K562 (cell line): Measurements from ENCODE around the gene MAP2K7. TPM values are rescaled to one million over a fixed set of nuclear protein-coding genes. Genes with fewer than 3 reads are reported as not detected.

Experiments used
- ETV1 ChIP-seq: fragments of 450-650 bp; conservative IDR thresholded peaks from 2 replicates; pipeline ENCODE4 v1.6.1; 2016; ENCODE audit warnings: missing genetic modification characterization, control low read depth, low read depth, missing compliant biosample characterization
- HLTF ChIP-seq: fragments of 450-650 bp; IDR thresholded peaks from 2 replicates; pipeline ENCODE4 v1.6.1; 2016
- HMGXB4 ChIP-seq: sonication (generic); formaldehyde crosslinking; IDR thresholded peaks from 2 replicates; pipeline ENCODE4 v1.8.1; 2023; ENCODE audit warnings: mild to moderate bottlenecking, missing genetic modification reagents
- HNRNPUL1 ChIP-seq: fragments of 200-400 bp; formaldehyde crosslinking; IDR thresholded peaks from 2 replicates; pipeline ENCODE4 v1.6.1; 2017; ENCODE audit warnings: low read length
- ILF3 ChIP-seq: fragments of 450-650 bp; IDR thresholded peaks from 2 replicates; pipeline ENCODE4 v1.6.1; 2018; ENCODE audit warnings: antibody characterized with exemption, mild to moderate bottlenecking, moderate library complexity, borderline replicate concordance
- JUND ChIP-seq, 2 experiments: IDR thresholded peaks; 2 replicates in 1 of 2; 3 replicates in 1 of 2; pipeline ENCODE4 v1.6.1; 2011; ENCODE audit warnings: borderline replicate concordance in 2 of 2, low read depth in 2 of 2, low read length in 2 of 2, improper control_type of control experiment in 1 of 2, missing biosample characterization in 1 of 2, missing genetic modification characterization in 1 of 2, missing genetic modification reagents in 1 of 2
- MCM5 ChIP-seq: fragments of 450-650 bp; IDR thresholded peaks from 2 replicates; pipeline ENCODE4 v1.6.1; 2016; ENCODE audit warnings: low read depth
- NFE2 ChIP-seq: IDR thresholded peaks from 2 replicates; pipeline ENCODE4 v1.6.1; 2014; ENCODE audit warnings: antibody characterized with exemption, low read depth
- NFE2L1 ChIP-seq: fragments of 450-650 bp; IDR thresholded peaks from 2 replicates; pipeline ENCODE4 v1.6.1; 2016; ENCODE audit warnings: missing genetic modification characterization, low read depth, mild to moderate bottlenecking, missing compliant biosample characterization, moderate library complexity, borderline replicate concordance
- PHF21A ChIP-seq: fragments of 450-650 bp; IDR thresholded peaks from 2 replicates; pipeline ENCODE4 v1.6.1; 2017; ENCODE audit warnings: low read depth, borderline replicate concordance
- RCOR1 ChIP-seq, 2 experiments: IDR thresholded peaks; 2 replicates each; pipeline ENCODE4 v1.6.1; 2012; ENCODE audit warnings: low read depth in 2 of 2, low read length in 2 of 2, borderline replicate concordance in 1 of 2, improper control_type of control experiment in 1 of 2
- ZNF12 ChIP-seq: sonication (generic); formaldehyde crosslinking; IDR thresholded peaks from 2 replicates; pipeline ENCODE4 v1.4.0; 2020; ENCODE audit warnings: mild to moderate bottlenecking, missing genetic modification reagents
- ZNF146 ChIP-seq: IDR thresholded peaks from one replicate; pipeline ENCODE4 v1.6.1; 2018; ENCODE audit warnings: missing compliant biosample characterization; ENCODE audit not compliant: unreplicated experiment
- polyA plus RNA-seq, 8 experiments: library from polyadenylated mRNA; depleted of rRNA in 4 of 8; stranded (reverse) in 5 of 8; unstranded in 3 of 8; fragments of >200 nt; fragmentation: Nextera tagmentation in 2 of 8; fragmentation: Illumina TruSeq in 1 of 8; extraction: Ambion mirVana in 2 of 8; extraction: Trizol in 1 of 8; gene quantifications; 2 replicates each; pipeline versions ENCODE4 v1.2.1 to v1.2.3, GENCODE V29; 2011 to 2014; ENCODE audit warnings: inconsistent platforms in 1 of 8, missing spikeins in 1 of 8
- total RNA-seq, 7 experiments: library from RNA; depleted of rRNA in 6 of 7; stranded (reverse); fragments of >200 nt in 6 of 7; fragmentation: Illumina TruSeq in 2 of 7; extraction: Trizol in 2 of 7; gene quantifications; 2 replicates each; pipeline versions ENCODE4 v1.2.1 to v1.2.3, GENCODE V29; 2011 to 2021; ENCODE audit warnings: low replicate concordance in 1 of 7
- TF ChIP-seq, protein P1 (sequence below): fragments of 200-600 bp; sonication (generic); IDR thresholded peaks from one replicate; pipeline ENCODE4 v1.6.1; 2012; ENCODE audit warnings: mild to moderate bottlenecking, low read depth, low read length, inconsistent platforms
- TF ChIP-seq, protein P2 (sequence below): fragments of 250-450 bp; sonication (Bioruptor Pico); IDR thresholded peaks from 2 replicates; pipeline ENCODE4 v1.8.0; 2021; ENCODE audit warnings: moderate library complexity, mild to moderate bottlenecking, inconsistent platforms

The MAP2K7 gene
- total and polyA plus RNA-seq, 9 of the 15 experiments (the other 6 are each of a cell fraction or from before 2014, with no cell fraction given), result 0.51 to 45.8 (median 14.1) TPM

DNA sequence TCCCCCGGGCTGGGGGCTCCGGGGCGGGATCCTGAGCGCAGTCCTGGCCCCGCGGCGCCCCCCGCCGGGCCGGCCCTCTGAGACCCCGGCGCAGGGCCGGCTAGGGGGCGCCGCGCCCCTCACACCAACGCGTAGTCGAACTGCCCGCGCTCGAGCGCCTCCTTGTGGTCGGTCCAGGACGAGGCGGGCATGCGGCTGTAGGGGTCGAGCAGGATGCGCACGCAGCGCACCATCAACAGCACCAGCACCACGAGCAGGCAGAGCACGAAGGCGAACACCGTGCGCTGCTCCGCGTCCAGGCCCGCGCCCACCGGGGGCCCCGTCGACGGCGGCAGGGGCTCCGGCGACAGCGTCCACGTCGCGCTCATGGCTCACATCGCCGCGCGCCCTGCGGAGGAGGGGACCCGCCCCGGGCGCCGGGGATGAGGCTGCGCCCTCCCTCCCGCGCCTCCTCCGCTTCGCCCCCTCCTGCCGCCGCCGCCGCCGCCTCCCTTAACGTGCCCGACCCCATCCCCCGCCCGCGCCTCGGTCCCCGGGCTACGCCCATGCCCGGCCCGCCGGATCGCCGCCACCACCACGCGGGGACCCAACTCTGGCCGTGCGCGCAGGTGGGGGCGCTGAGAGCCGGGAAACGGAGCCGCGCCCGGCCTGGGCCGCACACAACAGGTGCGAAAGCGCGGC, 21.6 kb downstream of the MAP2K7 start (continued):
- TF ChIP-seq, protein P1, sequence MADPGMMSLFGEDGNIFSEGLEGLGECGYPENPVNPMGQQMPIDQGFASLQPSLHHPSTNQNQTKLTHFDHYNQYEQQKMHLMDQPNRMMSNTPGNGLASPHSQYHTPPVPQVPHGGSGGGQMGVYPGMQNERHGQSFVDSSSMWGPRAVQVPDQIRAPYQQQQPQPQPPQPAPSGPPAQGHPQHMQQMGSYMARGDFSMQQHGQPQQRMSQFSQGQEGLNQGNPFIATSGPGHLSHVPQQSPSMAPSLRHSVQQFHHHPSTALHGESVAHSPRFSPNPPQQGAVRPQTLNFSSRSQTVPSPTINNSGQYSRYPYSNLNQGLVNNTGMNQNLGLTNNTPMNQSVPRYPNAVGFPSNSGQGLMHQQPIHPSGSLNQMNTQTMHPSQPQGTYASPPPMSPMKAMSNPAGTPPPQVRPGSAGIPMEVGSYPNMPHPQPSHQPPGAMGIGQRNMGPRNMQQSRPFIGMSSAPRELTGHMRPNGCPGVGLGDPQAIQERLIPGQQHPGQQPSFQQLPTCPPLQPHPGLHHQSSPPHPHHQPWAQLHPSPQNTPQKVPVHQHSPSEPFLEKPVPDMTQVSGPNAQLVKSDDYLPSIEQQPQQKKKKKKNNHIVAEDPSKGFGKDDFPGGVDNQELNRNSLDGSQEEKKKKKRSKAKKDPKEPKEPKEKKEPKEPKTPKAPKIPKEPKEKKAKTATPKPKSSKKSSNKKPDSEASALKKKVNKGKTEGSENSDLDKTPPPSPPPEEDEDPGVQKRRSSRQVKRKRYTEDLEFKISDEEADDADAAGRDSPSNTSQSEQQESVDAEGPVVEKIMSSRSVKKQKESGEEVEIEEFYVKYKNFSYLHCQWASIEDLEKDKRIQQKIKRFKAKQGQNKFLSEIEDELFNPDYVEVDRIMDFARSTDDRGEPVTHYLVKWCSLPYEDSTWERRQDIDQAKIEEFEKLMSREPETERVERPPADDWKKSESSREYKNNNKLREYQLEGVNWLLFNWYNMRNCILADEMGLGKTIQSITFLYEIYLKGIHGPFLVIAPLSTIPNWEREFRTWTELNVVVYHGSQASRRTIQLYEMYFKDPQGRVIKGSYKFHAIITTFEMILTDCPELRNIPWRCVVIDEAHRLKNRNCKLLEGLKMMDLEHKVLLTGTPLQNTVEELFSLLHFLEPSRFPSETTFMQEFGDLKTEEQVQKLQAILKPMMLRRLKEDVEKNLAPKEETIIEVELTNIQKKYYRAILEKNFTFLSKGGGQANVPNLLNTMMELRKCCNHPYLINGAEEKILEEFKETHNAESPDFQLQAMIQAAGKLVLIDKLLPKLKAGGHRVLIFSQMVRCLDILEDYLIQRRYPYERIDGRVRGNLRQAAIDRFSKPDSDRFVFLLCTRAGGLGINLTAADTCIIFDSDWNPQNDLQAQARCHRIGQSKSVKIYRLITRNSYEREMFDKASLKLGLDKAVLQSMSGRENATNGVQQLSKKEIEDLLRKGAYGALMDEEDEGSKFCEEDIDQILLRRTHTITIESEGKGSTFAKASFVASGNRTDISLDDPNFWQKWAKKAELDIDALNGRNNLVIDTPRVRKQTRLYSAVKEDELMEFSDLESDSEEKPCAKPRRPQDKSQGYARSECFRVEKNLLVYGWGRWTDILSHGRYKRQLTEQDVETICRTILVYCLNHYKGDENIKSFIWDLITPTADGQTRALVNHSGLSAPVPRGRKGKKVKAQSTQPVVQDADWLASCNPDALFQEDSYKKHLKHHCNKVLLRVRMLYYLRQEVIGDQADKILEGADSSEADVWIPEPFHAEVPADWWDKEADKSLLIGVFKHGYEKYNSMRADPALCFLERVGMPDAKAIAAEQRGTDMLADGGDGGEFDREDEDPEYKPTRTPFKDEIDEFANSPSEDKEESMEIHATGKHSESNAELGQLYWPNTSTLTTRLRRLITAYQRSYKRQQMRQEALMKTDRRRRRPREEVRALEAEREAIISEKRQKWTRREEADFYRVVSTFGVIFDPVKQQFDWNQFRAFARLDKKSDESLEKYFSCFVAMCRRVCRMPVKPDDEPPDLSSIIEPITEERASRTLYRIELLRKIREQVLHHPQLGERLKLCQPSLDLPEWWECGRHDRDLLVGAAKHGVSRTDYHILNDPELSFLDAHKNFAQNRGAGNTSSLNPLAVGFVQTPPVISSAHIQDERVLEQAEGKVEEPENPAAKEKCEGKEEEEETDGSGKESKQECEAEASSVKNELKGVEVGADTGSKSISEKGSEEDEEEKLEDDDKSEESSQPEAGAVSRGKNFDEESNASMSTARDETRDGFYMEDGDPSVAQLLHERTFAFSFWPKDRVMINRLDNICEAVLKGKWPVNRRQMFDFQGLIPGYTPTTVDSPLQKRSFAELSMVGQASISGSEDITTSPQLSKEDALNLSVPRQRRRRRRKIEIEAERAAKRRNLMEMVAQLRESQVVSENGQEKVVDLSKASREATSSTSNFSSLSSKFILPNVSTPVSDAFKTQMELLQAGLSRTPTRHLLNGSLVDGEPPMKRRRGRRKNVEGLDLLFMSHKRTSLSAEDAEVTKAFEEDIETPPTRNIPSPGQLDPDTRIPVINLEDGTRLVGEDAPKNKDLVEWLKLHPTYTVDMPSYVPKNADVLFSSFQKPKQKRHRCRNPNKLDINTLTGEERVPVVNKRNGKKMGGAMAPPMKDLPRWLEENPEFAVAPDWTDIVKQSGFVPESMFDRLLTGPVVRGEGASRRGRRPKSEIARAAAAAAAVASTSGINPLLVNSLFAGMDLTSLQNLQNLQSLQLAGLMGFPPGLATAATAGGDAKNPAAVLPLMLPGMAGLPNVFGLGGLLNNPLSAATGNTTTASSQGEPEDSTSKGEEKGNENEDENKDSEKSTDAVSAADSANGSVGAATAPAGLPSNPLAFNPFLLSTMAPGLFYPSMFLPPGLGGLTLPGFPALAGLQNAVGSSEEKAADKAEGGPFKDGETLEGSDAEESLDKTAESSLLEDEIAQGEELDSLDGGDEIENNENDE, result no peak
- TF ChIP-seq, protein P2, sequence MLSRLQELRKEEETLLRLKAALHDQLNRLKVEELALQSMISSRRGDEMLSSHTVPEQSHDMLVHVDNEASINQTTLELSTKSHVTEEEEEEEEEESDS (CRISPR knock-in tag), result no peak
- TF ChIP-seq ZNF146 (CRISPR knock-in tag) (no peak), ETV1 (no peak), ZNF12 (no peak), PHF21A (no peak), RCOR1 (IDR thresholded peaks at IDR 0.05; ENCODE audit: borderline replicate concordance in 1 of 2, low read depth in 2 of 2, low read length in 2 of 2) (peak in 1 of 2 experiments; percentile 68; a peak in 1 of 4 replicates), NFE2L1 (tag) (no peak), MCM5 (no peak), HLTF (no peak), NFE2 (no peak), ILF3 (no peak), HNRNPUL1 (no peak), JUND (IDR thresholded peaks at IDR 0.05; ENCODE audit: borderline replicate concordance, low read depth, low read length) (0 out of 2 replicates have a peak, but pooled peaks have one; percentile 3), JUND (tag; IDR thresholded peaks at IDR 0.05; ENCODE audit: borderline replicate concordance, low read depth, low read length) (no peak), HMGXB4 (CRISPR knock-in tag) (peak; percentile 77; the same call in 1 of the 2 replicates)
